GM12892 (cell line): ENCODE measurements around the gene CAPN5.

Source experiments
- POLR2AphosphoS5 ChIP-seq: IDR thresholded peaks from 2 replicates; pipeline ENCODE4 v1.6.1; 2011; ENCODE audit warnings: low read depth, low read length, control low read depth
- TAF1 ChIP-seq: IDR thresholded peaks from 2 replicates; pipeline ENCODE4 v1.6.1; 2011; ENCODE audit warnings: low read depth, mild to moderate bottlenecking, control low read depth, low read length, borderline replicate concordance

DNA sequence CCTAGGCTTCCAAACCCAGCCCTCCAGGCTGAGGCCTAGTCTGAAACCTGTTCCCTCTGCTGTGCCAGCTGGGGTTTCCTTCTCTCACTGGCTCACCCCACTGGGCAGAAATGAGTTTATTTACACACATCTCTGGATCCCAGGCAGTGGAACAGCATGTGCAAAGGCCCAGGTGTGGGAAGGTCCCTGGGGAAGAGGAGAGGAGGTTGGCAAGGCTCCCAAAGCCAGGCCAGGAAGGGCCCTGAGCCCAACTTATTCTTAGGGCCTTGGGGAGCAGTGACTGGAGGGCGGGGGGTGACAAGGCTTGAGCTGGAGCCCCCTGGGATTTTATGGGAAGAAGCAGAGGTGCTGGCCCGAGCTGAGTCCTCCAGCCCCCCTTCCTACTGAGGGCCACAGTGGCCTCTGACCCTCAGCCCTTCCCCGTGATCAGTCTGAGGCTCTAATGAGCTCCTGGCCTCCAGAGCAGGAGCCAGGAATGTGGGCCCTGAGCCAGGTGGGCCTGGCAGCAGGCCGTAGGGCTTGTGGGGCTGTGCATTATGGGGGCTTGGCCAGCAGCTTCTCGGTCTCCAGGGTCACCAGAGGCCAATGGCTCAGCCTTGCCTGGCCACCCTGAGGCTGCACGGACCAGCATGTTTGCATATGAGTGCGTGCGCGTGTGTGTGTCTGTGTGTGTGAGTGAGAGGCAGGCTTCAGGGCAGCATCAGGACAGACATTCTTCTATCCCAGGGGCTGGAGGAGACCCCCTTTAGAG, 64.2 kb downstream of the CAPN5 start:
- TF ChIP-seq POLR2AphosphoS5 (no peak), TAF1 (no peak)
